Measurements from ENCODE around the gene MAP4K2.

MAP4K2 gene

DNA sequence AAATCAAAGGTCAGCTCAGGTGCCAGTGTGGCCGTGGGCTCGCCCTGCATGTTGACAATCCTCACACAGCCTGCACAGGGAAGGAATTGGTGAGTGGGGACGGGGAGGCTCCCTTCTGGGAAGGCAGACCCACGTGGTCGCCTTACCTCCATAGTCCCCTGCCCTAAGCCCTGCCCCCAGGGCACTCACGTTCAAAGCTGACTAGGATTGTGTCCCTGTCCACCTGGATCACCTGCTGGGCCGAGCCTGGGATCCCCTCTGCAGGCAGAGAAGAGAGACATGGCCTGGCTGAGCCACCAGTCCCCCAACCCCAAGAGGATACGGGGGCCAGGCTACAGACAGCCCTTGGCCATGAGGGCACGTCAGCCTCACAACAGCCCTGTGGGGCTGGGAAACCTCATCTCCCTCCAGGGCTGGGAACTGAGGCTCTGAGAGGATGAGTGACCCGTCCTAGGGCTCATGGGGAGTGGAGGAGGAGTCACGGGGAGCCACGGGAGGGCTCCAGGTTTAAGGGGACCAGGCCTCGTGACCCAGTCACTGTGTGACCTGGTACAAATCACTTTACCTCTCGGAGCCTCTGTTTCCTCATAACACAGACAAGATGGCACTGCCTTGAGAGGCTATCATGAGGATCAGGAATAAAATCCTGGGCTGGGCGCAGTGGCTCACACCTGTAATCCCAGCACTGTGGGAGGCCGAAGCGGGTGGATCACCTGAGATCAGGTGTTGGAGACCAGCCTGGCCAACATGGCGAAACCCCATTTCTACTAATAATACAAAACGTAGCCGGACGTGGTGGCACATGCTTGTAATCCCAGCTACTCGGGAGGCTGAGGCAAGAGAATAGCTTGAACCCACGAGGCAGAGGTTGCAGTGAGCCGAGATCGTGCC, 12.6 kb downstream of the MAP4K2 start:
- DNase-seq: no peak

DNA sequence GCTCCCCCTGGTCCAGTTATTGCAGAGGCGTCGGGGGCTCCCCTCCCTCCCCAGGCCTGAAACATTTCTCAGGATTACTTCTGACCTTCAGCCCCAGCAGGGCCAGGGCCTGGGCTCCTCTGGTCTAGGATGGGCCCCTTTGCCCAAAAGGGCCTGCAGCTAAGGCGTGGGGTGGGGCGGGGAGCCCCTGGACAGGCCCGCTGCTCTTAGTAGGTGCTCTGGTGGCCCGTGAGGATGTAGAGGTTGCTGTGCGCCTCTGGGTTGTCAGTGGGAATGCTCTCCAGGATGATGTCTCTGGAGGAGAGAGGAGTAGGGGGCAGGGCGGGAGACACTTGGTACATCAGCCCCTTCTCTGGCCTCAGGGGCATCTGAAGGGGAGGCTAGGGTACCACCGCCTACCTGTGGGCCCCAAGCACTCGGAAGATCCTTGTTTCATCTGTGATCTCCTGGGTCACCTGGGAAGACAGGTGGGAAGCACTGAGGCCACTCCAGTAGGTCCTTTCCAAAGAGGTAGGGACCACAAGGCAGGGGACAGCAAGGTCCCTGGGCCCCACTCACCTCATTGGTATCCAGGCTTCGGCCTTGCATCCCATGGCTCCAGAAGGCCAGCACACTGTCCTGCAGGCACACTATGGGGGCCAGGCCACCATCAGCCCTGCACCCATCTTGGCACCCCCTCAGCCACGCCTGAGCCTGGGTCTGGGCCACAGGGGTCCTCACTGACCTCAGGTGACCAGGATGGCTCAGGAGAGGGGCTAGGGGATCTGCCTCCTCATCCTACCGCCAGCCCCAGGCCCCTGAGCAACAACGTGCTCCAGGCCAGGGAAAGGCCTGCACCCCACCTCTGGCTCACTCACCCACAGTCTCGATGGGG, 13.4 kb downstream of the MAP4K2 start:
- no peak for DNase-seq

DNA sequence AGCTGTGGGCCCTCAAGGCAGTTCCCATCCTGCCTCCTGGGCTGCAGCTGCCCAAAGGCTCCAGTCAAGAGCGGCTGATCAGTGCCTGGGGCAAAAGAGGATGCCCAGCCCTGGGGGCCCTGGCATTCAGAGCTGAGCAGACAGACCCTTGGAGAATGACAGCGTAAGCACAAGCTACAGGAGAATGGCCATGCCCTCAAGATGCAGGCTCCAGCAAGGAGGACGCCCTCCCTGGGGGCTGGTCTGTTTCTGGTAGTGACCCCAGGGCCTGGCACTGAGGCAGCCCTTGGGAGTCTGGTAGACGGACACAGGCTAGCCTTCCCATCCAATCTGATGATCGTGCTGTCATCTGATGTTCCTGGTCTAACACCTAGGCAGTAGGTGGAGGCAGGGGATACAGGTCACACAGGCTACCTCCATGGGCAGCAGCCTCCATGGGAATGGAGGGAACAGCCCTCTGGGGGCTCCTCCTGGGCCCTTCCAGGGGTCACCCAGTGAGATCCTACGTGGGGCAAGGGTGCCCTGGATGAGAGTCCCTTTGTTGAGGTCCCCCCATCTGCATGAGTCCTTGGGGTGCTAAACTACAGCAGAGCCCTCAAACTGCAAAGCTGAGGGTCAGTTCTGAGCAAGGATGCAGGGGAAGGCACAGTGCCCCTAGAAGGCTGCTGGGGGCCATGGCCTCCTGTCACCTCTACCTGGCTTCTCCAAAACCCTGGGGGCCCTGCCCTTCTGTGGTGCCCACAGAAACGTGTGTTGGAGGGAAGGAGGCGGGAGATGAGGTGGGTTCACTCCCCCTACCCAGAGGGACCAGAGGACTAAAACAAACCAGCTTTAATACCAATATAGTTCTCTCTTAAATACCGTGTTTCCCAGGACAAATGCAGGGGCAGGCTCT, 14.4 kb downstream of the MAP4K2 start:
- no peak for DNase-seq

DNA sequence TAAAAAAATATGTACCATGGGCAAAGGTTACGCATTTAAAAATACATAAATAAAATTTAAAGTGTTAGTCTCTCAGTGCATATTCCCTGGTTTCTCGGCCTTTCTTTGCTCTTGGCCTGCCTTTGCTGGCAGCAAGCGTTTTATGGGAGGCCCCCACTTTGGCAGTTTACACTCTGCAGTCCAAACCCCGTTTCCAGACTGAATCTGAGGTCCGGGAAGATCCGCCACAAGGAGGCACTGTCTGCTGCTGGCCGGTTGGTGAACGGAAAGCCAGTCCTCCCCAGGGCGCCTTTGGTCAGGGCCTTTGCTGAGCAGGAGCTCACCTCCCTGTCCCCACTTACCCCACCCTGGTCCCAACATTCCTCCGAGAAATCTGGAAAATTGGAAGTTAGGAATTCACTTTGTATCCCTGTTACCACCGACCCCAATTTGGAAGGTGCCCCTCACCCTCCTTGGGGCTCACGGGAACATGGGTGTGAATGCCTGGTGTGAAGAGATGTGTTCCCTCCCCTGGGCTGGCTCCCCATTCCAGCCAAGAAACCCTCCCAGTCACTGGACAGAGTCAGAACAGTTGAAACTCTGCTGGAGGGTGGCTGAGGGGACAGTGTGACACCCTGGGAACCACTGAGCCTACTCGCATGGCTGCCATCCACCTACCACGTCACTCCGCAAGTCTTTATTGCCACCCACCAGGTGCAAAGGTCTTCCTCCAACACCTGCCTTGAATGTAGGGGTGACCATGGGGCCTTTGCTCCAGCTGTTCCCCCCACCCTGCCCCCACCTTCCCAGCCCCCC, 15.3 kb downstream of the MAP4K2 start:
- DNase-seq: no peak

DNA sequence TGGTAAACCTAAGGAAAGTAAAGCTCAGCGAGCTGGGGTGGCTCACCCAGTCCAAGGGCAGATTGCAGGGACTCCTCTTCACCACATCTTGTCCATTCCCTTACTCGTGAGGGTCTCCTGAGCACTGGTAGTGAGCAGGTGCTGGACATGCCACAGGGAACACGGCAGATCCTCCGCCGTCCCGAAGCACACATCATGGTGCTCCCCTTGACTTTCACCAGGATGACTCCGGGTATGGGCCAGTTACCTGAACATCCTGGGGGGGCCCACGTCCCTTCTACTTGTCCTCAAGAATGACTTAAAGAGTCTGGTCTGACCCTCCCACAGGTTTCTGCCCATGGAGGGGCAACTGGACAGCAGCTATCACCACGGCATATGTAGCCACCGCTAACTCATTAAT, 16.7 kb downstream of the MAP4K2 start:
- DNase-seq: no peak

DNA sequence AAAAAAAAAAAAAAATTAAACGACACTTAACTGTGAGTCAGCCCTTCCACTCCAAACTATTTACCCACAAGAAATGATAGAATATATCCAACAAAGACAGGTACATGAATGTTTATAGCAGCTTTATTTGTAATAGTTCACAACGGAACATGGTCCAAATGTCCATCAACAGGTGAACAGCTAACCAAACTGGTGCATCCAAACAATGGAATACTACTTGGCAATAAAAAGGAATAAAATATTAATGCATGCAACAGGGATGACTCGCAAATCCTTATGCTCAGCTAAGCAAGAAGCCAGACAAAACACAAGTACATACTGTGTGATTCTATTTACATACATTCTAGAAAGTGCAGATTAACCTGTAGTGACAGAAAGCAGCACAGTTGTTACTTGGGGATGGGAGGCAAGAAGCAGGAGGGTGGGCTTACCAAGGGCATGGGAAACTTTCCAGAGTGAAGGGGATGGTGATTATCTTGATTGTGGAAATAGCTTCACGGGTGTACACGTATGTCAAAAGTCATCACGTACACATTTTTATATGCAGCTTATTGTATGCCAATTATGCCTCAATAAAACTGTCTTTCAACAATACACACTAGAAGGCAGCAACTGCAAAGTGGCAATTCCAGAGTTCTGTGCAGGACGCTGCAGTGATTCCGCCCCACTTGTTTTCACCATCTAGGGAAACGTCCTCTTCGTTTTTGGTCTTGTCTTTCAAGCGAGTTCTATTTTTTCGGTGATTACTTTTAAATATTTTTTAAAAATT, 18.0 kb downstream of the MAP4K2 start:
- no peak for DNase-seq

DNA sequence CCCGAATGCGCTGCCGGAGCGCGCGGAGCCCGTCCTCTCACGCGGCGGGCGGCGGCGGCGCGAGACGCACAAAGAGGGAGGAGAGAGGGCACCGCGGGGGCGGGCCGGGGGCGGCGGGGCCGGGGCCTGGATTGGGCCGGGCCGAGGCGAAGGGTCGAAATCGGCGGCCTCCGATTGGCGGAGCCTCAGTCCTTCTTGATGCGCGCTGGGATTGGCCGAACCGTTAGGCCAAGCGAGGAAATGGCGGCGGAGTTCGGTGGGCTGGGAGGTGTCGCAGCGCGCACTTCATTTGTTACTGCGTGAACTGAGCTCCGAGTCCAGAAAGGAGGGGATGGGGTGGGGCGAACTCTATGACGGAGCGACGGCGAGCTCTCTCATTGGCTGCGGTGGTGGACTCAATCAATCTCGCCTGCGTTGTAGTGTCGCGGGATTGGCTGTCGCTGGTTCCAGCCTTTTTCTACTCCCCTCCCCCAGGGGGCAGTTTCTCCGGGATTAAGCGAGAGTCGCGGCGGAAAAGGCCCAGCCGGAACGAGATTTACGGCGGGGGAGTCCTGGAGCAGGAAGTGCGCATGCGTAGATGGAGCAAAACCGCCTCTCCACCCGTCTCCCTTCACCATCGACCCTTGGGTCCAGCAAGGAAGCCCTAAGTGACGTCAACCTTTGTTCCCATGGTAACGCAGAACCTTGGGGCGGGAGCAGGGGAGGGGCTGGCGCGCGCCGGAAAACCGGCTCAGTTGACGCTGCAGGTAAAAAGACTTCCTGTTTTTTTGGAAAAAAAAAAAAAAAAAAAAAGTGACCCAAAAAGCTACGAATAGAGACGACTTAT, 24.3 kb downstream of the MAP4K2 start, which contains the start of gene SF1:
Gene SF1 (minus strand): TSS at position 70 of the 826 bp plus-strand sequence. CDS start 150 bp downstream, outside the sequence.
- DNase-seq: peak; percentile 100

DNA sequence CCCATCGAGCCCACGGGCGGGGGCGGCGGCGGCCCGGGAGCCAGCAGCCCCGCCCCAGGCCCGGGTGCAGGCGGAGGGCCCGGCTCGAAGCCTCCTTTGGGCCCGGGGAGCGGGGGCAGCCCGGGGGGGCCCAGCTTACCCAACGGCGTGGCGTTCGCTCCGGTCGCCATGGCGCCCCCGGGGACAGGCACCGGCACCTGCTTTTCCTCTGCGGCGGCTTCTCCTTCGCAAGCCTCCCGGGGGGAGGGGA, 24.9 kb downstream of the MAP4K2 start:
- DNase-seq: no peak

DNA sequence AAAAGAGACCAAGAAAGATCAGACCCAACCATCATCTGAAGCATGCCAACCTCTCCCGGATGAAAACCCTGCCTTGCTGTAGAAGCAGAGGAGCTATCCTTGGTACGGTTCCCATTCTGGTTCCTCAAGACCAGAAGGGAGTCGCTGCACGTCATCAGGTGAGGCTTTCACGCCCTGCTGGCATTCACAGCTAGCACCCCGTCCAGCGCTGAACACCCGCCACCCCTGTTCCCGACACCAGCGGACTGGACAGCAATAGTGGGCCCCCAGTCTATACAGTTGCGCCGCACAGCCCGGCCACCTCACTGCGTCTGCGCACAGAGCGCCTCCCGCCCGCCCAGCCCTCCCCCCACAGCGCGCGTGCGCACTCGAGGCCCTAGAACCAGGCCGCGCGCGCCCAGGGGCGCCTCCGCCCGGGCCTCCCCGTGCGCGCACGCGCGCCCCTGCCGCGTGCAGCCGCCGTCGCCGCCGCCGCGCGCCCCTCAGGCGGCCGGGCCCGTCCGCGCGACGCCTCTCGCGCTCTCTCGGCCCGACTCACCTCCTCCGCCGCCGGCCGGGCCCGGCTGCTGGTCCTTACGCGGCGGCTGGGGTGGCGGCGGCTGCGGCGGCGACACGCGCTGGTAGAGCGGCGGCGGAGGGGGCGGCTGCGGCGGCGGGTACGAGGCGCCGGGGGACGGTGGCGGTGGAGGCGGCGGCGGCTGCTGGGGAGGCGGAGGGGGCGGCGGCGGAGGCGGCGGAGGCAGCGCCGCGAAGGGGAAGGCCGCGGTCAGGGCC, 25.4 kb downstream of the MAP4K2 start:
- DNase-seq: peak; percentile 80

DNA sequence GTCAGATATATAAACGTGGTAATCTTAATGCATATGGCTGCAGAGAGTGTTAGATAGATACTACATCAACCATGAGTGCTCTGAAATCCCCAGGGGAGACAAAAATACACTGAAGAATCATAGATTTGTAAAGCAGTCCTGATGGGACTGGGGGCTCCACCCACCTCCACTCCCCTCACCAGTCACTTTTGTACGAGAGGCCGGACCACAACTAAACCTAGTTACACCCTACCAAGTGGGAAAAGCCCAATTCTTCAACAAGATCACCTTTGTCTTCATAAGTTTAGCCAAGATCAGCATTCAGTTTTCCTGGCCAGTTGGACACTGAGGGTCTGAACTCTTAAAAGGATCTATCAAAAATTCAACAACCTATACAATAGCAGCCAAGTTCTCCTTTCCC, 26.1 kb downstream of the MAP4K2 start:
- DNase-seq: no peak

DNA sequence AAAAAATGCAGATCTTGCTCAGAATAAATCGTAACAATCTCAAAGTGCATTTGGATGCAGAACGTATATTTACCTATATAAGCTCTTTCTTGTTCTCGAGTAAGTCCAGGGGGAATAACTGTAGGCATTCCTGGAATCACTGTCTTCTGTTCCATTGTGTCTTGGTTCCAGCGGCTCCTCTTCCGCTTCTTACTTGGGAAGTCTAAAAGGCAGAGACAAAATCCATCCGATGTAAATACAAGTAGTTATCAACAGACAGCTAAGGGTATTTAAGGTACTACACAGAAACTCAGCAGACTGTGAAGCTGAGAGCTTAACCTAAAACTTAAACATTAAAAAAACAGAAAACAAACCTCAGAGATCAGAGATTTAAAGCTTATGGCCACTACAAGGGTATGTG, 26.6 kb downstream of the MAP4K2 start:
- DNase-seq: no peak

DNA sequence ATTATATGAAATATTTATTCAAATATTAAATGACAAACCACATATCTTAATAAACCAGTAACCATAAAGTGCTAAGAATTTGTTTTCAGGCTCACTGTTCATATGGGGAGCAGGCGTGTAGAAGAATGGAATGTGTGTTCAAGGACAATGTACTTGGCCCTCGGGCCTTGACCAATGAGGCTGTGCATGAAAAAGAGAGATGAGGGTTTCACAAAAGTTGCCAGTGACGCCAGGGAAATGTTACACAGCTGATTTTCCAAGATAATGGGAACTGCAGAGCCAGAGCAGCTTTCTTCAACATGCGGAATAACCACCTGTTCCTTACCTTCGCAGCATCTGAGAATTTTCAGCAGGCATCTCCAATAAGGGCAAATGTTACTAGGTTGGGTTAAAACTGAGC, 28.9 kb downstream of the MAP4K2 start:
- DNase-seq: no peak

DNA sequence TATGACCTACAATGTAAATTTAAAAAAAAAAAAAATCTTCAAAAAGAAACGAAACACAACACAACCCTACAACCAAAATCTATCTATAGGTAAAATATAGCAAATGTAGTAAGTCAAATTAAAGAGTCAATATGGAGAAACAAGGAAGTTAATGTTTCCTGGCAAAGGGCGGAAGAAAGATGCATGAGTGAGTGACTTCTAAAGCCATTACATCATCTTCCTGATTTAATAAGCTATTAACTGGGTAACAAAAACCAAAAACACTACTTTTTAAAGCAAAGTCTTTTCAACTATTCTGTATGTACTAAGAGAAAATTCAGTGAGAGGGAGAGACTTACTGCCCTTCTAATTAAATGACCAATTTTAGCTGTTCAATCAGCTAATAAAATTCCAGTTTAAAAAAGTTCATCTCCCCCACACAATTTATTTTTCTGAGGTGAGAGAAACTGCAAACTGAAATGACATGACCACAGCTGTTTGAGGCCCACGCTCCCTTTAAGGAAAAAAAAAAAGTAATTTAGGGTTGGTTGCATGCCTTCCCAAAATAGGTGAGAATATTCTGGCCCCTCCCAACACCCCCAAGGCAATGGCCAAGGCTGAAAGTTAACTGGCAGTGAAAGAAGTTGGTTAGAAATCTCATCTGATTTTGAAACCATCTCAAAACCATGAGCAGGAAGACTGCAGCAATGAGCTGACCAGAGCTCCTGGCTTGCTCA, 30.6 kb downstream of the MAP4K2 start:
- no peak for DNase-seq

DNA sequence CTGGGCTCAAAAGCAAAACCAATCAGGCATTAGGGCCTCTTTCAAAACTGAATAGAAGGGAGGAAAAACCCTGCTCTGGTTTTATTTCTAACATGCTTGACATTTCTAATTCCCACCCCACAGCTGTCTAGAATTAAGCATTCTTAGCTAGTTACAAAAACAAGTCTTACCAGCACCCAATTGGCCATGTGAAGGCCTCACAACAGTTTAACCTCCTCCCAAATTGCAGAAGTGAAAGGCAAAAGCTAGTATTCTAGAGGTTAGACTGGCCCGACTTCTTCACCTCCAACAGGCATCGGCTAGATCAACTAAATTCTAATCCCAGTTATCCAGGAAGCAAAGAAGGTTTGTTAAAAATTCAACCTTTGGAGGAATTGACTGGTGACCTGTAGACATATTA, 31.2 kb downstream of the MAP4K2 start:
- no peak for DNase-seq

DNA sequence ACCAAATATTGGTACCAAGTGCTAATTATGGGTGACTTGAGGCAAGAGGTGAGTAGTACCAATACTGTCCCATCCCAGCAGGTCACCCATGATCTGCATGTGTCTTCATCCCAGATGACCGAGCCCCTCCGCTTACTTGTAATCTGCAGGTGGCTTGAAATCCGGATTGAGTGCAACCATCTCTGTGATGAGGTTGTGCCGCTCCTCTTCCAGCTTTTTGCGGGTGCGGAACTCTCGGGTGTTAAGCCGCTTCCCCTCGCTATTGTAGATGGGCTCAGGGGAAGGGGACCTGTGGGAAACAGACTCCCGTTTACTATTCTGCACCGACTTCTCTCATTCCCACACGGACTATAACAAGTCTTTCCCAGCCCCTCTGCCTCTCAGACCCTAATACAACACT, 32.9 kb downstream of the MAP4K2 start:
- DNase-seq: no peak

DNA sequence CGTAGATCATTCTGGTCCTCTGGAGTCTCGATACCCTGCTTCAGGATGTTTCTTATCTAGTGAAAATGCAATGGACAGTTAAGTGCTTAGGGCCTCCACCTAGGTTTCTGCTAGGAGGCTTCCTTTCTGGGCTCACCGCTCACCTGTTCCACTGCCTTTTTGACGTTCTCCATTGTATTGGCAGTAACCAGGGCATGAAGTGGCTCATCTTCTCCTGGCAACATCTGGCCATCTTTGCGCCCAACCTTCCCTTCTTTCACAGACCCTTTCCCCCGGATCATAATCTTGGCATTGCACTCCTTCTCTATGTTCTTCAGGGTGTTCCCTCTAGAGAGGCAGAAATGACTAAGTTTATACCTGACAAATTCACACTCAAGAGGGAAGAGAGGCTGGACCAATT, 33.7 kb downstream of the MAP4K2 start:
- no peak for DNase-seq

DNA sequence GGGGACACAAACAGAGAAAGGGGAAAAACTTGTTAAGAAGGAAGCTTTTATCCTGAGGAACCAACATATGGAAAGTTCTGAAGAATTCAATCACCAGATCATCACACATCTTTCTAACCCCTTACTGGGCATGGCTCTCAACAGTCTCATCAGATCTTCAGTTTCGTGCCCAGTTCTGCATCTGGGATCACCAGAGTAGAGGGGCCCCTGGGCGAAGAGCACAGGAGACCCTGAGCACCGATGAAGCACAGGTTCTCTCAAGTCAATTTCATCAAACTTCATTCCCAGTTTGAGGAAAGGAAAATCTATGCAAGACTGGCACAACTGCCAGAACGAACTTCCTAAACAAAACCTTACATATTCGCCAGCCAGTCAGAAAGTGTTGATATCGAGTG, 34.7 kb downstream of the MAP4K2 start:
- DNase-seq: no peak

DNA sequence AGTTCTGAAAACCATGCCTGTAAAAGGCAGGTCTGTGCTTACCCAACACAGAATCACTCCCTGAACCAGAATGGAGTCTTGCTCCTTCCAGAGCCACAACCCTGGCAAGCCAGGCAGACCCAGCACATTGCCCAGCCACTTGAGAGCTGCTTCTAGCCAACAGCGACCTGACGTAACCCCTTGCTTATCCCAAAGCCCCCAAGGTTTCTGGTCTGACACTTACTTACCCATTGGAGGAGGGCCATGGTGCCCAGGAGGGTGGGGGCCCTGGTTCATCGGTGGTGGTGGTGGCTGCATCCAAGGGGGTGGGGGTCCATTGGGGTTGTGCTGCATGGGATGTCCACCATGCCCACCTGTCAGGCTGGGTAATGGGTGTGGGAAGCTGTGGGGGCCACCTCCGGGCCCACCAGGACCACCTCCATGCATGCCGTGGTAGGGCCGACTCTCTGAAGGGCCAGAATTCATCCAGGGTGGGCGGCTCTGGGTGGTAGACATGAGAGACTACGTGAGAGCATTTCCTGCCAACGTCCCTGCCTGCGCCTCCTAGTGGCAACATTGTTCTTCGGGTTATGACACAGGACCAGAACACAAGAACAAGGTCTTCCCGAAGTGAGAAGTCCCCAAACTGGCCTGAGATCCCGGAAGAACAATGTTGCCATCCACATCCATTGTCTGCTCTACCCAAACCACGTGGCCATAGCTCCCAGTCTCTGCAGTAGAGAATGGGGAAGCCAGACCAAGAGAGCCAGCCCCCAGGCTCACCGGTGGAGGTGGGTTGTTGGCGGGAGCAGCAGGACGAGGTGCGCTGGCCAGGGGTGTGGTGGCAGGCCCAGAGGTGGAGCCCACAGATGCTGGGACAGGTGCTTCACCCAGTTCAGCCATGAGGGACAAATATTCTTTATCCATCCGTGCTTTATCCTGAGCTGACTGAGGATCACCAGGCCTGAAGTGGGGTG, 35.4 kb downstream of the MAP4K2 start:
- peak; percentile 70 for DNase-seq
